ENCODE results near the gene ZNF175.

Gene ZNF175

DNA sequence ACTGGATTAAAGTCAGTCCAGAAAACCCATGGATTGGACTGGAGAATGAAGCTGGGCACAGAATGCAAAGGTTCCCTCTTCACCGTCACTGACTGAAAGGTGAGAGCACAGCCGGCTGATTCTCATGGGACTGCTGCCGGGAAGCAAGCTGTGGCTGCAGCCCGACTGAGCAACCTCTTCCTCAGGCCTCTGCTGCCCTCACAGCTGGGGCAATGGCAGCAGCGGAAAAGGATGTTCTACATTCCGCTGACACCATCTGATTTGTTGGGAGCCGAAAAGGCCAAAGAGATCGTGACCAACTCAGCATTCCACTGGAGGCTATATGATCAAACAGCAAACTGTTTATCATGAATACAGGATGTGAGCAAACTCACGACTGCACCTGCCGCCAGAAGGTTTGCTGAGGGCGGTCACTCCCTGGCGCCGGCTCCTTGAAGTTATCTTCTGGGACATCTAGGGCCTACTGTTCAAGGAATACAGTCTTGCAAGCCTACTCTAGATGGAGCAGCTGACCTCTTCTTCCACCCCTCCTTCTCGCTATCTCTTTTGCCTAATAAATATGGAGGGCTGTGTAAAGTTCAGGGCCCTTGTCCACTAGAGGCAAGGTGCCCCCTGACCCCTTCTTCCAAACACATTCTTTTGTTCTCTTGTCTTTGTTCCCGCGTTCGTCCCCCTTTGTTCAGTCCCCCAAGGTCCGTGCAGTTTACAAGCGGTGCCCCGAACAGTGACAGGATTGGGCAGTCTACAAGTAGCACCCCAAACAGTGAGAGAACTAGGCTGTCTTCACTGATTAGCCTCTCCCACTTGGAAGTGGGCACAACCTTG, 20.0 kb upstream of the ZNF175 start:
- peak; percentile 26 for DNase-seq (ENCODE audit: low read depth)
- peak overlapping the region; percentile 3; the same call in 1 of the 2 replicates for H3K4me3 ChIP-seq (ENCODE audit: low read depth, low read length)
- TF ChIP-seq, protein P1, sequence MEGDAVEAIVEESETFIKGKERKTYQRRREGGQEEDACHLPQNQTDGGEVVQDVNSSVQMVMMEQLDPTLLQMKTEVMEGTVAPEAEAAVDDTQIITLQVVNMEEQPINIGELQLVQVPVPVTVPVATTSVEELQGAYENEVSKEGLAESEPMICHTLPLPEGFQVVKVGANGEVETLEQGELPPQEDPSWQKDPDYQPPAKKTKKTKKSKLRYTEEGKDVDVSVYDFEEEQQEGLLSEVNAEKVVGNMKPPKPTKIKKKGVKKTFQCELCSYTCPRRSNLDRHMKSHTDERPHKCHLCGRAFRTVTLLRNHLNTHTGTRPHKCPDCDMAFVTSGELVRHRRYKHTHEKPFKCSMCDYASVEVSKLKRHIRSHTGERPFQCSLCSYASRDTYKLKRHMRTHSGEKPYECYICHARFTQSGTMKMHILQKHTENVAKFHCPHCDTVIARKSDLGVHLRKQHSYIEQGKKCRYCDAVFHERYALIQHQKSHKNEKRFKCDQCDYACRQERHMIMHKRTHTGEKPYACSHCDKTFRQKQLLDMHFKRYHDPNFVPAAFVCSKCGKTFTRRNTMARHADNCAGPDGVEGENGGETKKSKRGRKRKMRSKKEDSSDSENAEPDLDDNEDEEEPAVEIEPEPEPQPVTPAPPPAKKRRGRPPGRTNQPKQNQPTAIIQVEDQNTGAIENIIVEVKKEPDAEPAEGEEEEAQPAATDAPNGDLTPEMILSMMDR (IDR thresholded peaks at IDR 0.05; ENCODE audit: insufficient read depth, low read depth, low read length, missing control alignments): no peak

DNA sequence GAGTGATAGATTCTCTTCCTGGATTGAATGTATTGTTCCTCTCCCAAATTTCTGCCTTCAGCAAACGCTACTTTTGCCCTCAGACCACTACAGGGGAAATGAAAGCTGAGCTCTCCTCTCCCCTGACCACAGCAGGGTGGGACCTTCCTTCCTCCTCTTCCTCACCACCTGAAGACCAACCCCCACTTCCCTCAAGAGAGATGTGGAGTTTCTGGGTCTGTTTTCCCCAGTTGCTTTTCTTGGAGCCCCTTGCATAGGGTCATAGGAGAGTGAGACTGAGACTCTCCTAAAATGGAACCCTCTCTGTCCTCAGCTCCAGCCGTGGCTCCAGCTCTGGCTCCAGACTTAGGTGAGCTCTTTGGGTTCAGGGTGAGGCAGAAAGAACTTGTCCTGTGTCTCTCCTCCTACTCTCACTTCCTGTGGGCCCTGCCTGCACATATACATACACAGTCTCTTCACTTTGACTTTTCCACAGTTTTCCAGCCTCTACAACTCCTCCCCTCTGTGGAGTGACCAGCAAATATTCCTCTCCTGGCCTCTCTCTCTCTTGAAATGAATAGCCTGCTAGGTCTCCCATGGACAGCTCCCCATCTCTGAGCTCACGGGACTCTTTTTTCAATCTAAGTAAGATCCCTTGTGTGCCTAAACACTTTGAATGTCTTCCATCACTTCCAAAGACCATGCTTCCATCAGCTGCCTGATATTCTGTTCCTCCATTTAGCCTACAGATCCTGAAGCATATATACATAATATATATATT, 19.2 kb upstream of the ZNF175 start:
- peak; percentile 11 for DNase-seq (ENCODE audit: low read depth)
- TF ChIP-seq, protein P1 (IDR thresholded peaks at IDR 0.05; ENCODE audit: insufficient read depth, low read depth, low read length, missing control alignments): no peak
- H3K4me3 ChIP-seq (ENCODE audit: low read depth, low read length): no peak overlapping the region

DNA sequence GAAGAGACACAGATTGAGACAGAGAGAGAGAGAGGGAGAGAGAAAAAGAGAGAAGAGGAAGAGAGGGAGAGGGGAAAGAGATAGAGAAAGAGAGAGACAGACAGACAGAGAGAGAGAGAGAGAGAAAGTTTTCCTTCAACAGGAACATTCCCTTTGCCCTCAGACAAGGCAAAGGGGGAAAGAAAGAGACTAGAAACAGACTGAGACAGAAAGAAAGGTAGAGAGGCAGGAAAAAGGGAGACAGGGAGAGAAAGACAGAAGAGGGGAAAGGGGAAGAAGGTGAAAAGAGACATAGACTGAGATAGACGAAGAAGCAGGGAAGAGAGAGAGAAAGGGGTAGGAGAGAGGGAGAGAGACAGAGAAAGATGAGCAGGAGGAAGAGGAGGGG, 18.5 kb upstream of the ZNF175 start:
- no peak for DNase-seq (ENCODE audit: low read depth)
- TF ChIP-seq, protein P1 (IDR thresholded peaks at IDR 0.05; ENCODE audit: insufficient read depth, low read depth, low read length, missing control alignments): no peak

DNA sequence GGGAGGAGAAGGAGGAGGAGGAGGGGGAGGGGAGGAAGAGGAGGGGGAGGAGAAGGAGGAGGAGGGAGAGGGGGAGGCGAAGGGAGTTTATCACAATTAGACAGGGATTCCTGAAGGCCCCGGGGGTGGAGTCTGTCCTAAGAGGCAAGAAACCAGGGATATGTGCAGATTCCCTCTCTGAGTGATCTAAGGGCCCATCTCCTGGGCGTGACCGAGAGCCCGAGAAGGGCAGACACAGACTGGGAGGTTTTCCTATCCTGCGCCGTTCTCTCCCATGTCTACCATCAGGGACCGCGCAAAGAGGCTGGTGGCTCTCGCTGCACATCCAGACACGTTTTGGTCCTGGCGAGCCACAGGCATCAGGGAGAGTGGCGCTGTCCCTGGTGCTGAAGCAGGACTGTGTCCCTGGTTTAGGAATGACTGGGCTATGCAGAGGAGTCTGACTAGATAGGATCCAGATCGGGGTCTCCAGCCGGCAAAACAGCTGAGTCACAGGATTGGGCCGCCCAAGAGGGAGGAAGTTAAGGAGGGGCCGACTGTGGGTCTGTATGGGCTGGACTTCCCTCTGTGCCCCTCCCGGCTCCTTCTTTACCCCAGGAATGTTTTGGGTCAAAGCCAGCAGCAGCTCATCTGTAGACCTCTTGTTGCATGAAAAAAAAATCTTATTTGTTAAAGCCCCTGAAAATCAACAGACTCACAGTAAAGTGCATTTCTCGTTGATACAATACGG, 17.9 kb upstream of the ZNF175 start:
- peak; percentile 53 for DNase-seq (ENCODE audit: low read depth)
- TF ChIP-seq, protein P1 (IDR thresholded peaks at IDR 0.05; ENCODE audit: insufficient read depth, low read depth, low read length, missing control alignments): no peak
- no peak overlapping the region for H3K4me3 ChIP-seq (ENCODE audit: low read depth, low read length)

More for the DNA sequence above, 18.5 kb upstream of the ZNF175 start:
- no peak overlapping the region for H3K4me3 ChIP-seq (ENCODE audit: low read depth, low read length)

DNA sequence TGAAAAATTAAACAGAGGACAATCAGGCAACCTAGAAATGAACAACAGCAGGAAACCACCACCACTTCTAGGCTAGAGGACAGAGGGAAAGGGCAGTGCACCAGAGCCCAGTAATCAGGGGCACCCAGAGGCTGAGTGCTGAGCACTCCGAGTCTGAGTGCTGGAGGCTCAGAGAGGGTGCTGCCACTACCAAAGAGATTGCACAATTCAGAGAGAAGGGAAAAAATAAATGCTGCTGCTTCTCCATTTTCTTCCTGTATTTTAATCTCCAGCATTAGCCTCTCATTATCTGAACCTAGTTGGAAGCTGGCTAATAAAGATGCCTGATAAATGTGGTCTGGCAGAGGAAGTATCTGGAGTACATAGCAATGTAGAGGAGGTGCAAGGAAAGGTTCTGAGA, 11.8 kb upstream of the ZNF175 start:
- DNase-seq (ENCODE audit: low read depth): no peak
- TF ChIP-seq, protein P1 (IDR thresholded peaks at IDR 0.05; ENCODE audit: insufficient read depth, low read depth, low read length, missing control alignments): no peak
- no peak overlapping the region for H3K4me3 ChIP-seq (ENCODE audit: low read depth, low read length)

DNA sequence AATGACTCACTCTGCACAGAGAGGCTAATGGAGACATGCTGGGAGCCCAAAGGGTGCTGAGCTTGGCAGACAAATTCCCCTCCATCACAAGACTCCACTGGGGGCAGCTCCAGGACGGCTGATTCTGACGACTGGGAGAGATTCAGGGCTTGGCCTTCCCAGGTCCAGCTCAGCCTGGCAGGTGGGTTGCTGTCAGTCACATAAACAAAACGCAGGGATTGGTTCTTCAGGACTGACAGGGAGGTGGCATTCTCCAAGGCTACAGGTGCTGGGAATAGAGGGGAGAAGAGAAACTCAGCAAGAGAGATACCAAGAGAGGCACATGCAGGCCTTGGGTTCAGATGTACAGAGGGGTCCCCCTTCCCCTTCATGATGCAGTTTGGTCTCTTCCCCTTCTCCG, 10.7 kb upstream of the ZNF175 start:
- DNase-seq (ENCODE audit: low read depth): no peak
- no peak overlapping the region for H3K4me3 ChIP-seq (ENCODE audit: low read depth, low read length)
- TF ChIP-seq, protein P1 (IDR thresholded peaks at IDR 0.05; ENCODE audit: insufficient read depth, low read depth, low read length, missing control alignments): no peak

Measured in GM12865 (cell line).